Neural progenitor cell (in vitro differentiated cells): Measurements from ENCODE around the gene RNF144A.

Source experiments
- EZH2 ChIP-seq: fragments of 200-600 bp; sonication (generic); IDR thresholded peaks from 2 replicates; pipeline ENCODE4 v1.6.1; 2017; ENCODE audit warnings: antibody characterized with exemption, mild to moderate bottlenecking, moderate library complexity
- TF ChIP-seq, protein P1 (sequence below): fragments of 200-600 bp; sonication (generic); IDR thresholded peaks from 2 replicates; pipeline ENCODE4 v1.5.1; 2017; ENCODE audit warnings: antibody characterized with exemption, mild to moderate bottlenecking

DNA sequence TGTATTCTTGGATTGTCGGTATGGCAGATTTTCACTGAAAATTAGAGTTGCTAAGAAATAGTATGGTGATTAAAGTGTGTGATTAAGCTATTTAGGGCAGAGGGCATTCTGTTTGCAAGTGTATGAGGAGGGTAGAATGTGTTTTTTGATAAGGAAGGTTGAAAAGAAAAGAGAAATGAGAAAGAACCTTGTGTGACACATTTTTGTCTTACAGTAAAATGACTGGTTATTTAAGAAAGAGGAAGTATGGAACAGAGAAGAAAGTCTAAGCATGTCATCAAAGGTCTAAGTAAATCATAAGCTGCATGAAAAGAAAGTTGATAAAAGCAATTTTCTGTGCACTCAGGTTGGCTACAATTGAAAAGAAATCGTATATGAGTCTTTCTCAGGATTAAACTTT is 44.8 kb upstream of the RNF144A start:
- TF ChIP-seq, protein P1, sequence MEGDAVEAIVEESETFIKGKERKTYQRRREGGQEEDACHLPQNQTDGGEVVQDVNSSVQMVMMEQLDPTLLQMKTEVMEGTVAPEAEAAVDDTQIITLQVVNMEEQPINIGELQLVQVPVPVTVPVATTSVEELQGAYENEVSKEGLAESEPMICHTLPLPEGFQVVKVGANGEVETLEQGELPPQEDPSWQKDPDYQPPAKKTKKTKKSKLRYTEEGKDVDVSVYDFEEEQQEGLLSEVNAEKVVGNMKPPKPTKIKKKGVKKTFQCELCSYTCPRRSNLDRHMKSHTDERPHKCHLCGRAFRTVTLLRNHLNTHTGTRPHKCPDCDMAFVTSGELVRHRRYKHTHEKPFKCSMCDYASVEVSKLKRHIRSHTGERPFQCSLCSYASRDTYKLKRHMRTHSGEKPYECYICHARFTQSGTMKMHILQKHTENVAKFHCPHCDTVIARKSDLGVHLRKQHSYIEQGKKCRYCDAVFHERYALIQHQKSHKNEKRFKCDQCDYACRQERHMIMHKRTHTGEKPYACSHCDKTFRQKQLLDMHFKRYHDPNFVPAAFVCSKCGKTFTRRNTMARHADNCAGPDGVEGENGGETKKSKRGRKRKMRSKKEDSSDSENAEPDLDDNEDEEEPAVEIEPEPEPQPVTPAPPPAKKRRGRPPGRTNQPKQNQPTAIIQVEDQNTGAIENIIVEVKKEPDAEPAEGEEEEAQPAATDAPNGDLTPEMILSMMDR, result no peak
- no peak for TF ChIP-seq EZH2
